Renal cortical epithelial cell (primary cell): ENCODE measurements around the gene CCNH. TPM values are rescaled to one million over a fixed set of nuclear protein-coding genes. Genes with fewer than 3 reads are reported as not detected.
A peak's percentile ranks its signal among the peaks of the same experiment; 100 is the strongest.

Source experiments
- DNase-seq: peaks from one replicate; pipeline ENCODE4 v3.0.0-alpha.2; 2011; ENCODE audit warnings: low read depth
- total RNA-seq: library from RNA; depleted of rRNA; stranded (reverse); fragments of >200 nt; gene quantifications from 2 replicates; pipeline ENCODE4 v1.2.3, GENCODE V29; 2014

Gene CCNH
- total RNA-seq, 1 donor from 2014 or later: 73.5 TPM

GRCh38 chr5:87403899-87404298 is 8.8 kb downstream of the CCNH start:
- DNase-seq: no peak

GRCh38 chr5:87403409-87403808 is 9.3 kb downstream of the CCNH start:
- no peak for DNase-seq

DNA sequence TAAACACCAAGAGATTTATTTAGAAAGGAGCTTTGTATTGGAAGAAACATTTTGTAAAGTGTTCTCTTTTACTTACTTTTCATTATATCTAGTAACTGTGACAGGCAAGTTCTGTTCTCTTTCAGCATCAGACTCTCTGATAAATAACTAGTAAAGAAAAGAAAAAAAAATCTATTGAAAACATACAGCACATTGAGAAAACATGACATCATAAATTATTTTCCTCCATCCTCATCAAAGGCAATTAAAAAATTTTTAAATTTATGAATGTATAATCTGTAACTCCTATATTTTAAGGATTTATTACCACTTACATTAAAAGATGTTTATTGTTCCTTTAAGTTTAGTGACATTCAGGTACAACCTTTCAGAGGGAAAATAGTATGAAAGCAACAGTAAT is 11.1 kb downstream of the CCNH start:
- no peak for DNase-seq

DNA sequence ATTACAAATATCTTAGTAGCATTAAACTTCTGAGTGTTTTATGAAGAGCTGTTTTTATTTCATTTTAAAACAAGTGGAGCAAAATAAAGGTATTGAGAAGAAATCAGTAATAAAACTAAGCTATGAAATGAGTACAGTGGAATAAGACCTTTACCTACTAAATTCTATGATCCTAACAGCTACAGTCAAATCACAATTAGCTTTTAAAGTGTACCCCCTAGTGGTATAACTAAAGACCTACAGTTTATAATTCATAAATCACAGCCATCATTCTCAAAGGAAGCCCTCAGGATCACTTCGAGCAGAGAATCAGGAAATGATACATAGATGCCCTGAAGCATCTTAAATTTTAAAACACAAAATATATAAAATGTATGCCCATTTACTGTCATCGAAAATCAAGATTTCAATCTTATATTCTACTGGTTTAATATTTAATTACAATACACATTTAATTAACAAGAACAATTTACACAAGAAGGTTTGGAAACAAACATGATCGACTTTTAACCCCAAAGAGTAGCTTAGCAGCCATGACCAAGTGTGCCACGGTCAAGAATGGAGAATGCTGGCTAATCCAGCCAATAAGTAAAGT is 12.3 kb downstream of the CCNH start:
- DNase-seq: peak; percentile 57

DNA sequence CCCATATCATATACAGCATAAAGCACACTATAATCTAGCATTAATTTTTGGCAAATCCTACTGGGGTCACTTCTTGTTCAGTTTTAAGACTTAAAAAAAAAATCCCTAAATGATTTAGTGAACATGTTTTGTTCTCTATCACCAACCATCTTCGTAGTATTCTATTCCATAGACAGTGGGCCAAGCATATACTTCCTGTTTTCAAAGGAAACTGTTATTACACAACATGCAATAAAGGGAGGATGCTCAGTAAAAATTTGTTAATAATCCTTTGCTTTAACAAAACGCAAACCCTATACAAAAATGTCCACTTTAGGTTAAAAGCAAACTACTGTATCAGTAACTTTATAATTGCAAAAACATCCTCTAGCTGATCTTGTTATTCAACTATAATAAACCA is 13.0 kb downstream of the CCNH start:
- DNase-seq: no peak

DNA sequence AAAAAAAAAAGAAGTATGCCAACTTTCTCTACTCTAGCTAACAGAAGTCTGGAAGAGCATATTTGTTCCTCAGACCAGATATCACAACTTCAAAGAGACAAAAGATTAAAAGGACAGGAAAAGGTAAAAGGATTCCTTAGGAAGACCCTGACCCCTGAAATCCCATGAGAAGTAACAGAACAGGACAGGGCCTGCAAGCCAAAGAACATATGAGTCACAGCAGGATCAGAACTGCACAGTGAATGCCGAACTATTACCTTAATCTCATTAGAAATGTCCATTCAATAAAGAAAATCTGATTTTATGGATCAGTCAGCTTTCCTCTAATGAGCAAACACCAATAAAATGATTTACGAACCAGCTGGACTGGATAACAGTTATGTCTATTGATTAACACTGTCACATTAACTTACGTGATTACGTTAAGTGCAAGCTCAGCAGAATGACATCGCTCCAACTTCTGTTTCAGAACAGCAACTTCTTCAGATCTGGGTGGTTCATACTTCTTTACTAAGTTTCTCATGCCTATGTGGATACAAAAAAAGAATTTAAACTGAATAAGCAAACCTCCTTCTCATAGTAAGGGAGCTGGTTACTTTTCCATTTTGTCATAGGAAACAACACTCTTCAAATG is 13.6 kb downstream of the CCNH start:
- no peak for DNase-seq

DNA sequence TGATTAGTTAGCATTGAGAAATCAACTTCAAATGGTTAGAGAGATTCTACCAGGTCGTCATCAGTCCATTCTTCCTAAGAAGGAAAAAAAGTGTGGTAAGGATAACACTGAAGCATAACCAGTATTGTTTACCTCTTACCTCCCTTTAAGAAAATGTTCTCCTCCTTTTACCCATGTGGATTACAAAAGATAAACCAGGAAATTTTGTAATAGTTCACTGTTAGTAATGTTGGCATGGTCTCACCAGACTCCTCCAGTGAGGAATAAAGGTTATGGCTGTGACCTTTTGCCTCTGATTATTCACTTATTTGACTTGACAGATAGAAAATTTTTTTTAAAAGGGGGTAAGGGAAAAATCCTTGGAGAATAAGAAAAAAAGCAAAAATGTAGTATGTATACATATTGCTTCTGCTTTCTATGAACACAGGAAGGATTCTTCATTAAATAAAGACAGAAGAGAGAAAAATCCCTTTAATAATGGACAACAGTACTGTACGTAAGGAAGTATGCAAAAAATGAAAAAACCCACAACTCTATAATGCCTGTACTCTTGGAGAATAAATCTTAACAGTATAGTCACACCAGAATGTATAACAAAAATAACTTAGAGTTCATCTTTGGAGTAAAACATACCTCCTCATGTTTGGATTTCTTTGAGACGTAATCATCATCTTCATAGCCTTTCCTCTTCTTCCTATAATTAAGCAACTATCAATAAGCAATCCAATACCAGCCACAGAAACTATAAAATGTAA is 18.1 kb downstream of the CCNH start:
- peak; percentile 95 for DNase-seq

DNA sequence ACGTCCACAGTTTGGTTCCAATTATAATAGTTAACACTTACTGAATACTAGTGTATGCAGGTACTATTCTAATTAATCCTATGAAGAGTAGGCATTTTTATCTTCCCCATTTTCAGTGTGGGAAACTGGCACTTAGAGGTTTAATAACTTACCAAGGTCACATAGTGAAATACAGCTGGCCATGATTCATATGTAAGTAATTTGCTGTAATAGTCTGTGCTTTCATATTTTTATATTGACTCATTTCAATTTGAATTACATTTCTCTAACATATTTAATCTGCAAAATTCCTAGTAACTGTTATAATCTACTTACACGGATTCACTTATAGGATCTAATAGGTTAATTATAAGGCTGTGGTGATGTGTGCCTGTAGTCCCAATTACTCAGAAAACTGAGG is 19.4 kb downstream of the CCNH start:
- DNase-seq: peak; percentile 93

- no peak for DNase-seq
Measured at GRCh38 chr5:87392801-87393200, 19.9 kb downstream of the CCNH start.

DNA sequence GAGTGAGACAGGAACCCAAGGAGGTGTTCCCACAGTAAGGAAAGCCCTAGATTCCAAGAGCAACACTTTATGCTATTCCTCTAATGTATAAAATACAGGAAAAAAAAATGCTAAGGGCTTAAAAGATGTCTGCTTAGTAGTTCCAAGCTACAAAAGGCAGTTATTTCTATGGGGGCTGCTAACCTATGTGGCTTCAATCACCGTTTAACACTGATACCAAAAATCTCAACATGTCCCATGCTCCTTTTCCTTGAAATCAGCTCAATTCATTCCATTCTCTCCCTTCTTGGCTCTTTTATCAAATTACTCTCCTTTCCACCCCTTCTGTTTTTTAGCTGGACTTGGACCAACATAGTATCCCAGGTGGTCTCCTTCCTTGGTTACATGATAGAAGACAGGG is 20.6 kb downstream of the CCNH start:
- no peak for DNase-seq

- DNase-seq: no peak
Measured at GRCh38 chr5:87390576-87391199, 22.0 kb downstream of the CCNH start.

GRCh38 chr5:87390075-87390474 is 22.7 kb downstream of the CCNH start:
- no peak for DNase-seq

DNA sequence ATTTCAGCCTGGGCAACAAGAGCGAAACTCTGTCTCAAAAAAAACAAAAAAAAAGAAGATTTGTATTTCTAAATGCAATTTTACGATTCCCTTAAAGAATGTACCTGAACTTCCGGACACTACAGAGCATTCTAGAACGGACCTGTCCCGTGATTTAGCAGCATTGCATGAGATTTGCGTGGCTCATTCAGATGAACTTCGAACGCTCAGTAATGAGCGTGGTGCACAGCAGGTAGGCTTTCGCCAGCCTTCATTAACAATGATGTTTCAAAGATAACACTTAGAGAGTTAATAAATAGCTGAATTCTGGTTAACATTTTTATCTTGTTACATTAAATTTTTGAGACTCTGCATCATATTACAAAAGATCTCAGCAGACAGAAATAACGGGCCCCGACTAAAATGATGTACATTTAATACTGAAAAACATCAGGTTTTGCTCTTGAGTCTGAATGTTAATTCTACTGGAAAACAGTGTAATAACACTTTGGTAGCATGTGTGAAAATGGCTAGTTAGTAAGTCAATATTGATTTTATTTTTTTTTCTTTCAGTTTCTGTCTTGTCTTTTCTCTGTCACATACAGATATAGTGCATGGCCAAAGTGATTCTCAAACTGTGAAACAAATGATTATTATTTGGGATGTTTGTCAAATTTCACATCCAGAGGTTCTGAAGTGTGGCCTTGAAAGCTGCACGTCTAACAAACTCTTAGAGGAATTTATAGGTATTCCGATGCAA is 23.3 kb downstream of the CCNH start:
- DNase-seq: no peak

GRCh38 chr5:87388129-87388528 is 24.6 kb downstream of the CCNH start:
- DNase-seq: no peak

DNA sequence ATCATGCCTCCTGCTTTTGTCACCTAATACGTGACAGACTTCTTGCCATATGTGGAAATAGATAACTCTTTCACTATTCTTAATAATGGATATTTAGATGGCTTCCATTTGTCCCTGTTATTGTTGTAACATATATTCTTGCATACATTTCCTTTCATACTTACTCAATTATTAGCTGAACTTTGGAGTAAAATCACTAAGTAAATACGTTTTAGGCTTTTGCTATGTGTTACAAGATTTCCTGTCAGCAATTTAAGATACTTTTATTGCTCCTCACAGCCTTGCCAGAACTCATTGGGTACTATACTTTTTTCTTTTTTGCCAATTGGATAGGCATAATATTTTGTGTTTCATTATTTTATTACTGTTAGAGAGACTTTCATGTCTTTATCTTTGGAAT is 26.9 kb downstream of the CCNH start:
- DNase-seq: no peak

DNA sequence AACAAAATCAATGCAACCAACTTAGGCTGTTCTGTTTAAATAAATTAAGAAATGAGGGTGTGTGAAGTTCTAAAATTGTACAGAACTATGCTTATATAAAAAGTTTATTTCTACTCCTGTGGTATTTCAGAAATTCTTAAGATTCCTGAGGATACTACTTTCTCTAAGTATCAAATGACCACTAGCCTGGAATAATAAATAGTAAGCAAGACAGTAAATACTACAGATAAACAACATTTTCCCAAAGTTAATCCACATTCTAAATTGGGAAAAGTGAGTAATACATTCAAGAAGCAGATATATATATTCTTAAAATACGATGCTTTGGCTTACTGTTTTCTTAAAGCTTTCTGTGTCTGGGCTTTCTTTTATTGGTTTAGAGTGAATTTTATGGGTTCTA is 29.5 kb downstream of the CCNH start:
- DNase-seq: peak; percentile 27

DNA sequence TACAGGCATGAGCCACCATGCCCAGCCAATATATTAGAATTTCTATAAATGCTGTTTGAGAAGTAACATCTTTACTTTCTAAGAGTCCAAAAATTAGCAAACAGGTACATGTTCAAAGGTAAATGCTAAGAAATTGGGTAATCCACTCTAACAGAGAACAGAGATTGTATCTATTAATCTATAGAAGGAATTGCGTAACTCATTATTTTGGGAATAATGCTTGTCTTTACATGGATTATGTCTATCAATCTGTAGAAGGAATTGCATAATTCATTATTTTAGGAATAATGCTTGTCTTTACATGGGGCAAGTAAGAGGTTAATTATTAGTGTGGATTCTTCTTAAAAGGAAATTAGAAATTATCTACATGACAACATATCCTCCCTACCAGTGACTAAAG is 30.5 kb downstream of the CCNH start:
- DNase-seq: no peak

DNA sequence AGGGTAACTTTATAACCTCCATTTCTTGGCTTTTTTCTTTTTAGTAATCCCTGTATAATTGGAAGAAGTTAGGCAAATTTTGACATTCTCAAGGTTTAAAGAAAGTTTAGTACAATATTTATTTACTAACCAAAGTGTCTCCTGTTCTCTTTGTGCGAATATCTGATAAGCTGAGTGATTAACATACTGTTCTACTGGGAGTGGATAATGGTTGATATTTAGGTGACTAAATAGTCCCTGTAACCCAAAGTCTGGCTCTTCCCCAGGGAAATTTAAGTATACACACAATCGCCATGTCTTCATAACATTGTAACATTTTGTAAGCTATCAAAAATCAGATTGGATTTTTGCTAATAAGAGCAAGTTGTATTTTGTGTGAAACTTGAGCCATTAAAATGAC is 40.0 kb downstream of the CCNH start:
- no peak for DNase-seq

GRCh38 chr5:87369431-87369830 is 43.3 kb downstream of the CCNH start:
- DNase-seq: no peak

DNA sequence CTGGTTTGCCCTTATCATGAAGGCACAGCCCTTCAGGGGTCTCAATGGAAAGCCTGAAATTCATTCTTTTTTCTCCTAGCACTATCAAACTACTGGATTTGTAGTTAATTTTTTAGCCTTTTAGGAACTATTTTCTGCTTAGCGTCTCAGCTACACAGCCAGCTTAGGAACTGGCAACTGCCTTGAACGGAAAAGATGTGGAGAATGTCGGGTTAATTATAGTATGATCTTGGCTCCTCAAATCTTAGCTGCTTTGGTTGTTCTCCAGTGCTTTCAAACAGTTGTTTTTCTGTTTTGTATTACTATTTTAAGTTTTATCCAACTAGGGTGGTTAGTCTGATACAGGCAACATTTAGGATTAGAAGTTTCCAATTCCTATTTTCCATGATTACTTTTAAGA is 44.1 kb downstream of the CCNH start:
- no peak for DNase-seq

DNA sequence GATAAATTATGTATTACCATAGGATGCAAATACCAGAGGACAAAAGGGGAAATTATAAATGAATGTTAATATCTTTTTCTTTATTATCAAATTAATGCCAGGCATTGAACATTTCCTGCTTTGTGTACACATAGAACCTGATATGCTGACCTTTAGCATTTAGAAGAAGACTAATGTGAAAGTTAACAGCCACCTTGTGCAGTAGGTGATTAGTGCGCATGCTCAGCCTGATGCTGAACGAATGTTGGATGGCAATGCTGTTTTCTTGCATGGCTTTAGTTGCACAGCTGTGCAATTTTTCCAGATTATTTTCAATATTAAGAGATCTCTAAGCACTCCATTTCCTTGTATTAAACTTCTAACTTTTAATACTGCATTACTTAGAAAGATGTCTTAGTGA is 45.5 kb downstream of the CCNH start:
- no peak for DNase-seq

DNA sequence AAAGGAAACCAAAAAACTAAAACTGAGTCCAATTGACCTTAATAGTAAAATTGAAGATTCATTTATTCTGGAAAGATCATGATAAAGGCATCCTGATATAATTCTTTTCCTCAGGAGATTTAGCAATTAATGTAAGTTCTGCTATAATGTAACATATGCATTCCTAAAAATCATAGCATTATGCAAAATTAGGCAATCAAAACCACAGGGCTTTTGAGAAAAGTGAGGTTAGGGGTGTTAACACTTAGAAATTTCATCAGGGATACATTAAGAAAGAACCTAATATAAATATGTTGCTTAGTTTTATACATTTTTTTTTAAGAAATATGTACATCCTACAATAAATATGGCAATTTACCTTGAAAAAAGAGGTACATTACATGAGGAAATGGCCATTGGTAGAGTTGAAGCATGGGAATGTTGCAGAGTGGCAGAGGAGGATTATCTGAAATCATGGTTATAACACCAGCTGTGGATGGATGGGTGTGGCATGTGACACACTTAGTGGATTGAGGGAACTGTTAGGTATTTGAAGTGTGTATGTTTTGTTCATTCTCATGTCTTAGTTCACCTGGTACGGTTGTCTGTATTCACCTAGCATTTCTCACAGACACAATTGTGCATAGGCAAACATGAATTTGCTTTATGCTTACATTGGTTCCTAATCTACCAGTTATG is 51.1 kb downstream of the CCNH start:
- no peak for DNase-seq
